Fibroblast of skin of right biceps (primary cell): Measurements from ENCODE around the gene PDE4DIP.
"Not testable (repeated sequence)": the region's sequence is repeated elsewhere in the genome, so short reads cannot be mapped to it uniquely, and the experiment has no call there.

Experiments
- DNase-seq: peaks from one replicate; pipeline ENCODE4 v3.0.0-alpha.2; 2013

Gene PDE4DIP

DNA sequence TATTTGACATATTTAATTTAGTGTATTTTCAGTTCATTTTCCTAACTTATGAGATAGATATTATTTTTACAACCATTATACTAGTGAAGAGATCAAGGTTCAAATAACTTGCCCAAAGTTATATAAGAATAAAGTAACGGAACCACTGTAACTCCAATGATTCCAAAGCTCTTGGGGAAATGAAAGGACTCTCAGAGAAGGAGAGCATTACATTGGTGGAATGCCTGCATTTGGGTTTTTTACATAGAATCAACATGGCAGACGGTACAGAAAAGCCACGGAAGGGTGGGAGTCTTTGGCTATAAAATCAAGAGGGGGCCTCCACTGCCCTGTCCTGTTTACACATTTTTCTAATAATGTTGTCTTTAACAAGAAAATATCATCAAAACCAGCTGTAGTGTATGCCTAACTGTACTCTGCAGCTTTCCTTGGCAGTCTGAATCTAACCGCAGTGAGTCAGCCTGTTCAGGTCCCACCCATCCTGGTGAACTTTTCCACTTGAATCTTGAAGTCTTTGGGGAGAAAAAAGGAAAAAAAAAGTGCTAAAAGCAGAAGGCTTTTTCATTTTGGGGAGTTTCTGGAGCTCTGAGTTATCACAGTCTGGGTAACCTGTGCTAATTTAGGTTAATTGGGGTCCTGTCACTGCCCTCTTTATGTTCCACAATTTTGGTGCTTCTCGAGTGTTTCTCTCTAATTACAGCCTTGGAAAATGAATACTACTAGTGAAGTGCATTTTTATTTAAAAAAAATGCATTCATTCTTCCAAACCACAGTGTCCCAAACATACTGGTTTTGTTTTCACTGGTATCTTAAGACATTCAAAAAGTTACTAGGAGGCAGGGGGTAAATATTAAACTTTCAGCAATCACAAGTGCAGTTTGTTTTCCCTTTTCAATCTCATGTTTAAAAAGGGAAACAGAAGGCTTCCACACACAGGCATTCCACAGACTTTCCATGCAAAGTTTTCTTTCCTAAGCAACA, 30.5 kb downstream of the PDE4DIP start:
- not testable (repeated sequence) for DNase-seq

DNA sequence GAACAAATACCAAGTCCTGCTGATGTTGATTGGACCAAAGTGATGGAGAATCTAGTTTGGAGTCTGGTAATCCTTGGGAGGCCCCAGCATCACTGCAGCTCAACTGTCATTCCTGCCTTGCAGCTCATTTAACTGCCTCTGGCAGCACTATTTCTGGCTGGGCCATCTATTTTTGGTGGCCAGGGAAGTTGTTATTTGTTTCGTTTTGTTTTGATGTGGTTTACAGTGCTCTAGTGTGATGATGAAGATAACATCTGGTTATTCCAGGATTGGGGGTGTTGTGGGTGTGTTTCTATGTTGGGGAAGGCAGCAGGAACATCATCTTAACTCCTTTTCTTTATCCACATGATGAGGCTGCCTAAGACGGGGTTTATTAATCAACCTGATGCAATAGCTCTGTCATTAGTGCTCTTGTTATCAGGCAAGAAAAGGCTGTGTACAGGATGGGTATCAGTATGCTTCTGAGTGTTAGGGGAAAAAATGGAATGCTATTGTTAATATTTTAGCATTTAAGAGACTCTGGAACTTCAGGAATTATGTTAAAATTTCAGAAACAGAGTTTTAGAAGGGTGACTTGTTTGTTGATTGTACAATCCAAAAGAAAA, 35.7 kb downstream of the PDE4DIP start:
- not testable (repeated sequence) for DNase-seq

DNA sequence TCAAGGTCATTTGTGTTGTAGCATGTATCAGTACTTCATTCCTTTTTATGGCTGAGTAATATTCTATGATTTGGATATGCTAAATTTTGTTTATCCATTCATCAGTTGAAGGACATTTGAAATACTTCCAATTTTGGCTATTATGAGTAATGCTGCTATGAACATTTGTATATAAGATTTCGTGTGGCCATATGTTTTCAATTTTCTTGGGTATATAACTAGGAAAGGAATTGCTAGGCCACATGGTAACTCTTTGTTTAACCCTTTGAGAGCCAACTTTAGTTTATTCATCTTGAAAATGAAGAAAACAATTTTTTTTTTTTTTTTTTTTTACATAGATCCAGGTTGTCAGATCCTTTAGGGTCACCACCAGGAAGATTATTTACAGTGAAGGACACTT, 37.0 kb downstream of the PDE4DIP start:
- DNase-seq, result not testable (repeated sequence)

DNA sequence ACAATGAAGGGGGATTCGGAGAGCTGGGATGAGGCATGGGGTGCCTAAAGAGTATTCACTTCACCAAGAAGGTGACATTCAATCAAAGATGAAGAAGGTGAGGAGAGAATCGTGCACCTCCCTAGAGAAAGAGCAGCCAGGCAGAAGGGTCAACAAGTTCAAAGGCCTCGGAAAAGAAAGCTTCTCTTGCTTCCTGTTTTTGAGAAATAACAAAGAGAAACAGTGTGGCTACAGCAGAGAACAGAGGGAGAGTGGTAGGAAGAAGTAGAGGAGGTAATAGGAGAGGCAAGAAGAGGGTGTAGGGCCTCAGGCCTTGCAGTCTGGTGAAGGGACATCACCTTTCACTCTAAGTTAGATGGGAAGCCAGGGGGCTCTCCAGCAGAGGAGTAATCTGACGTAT, 41.0 kb downstream of the PDE4DIP start:
- not testable (repeated sequence) for DNase-seq

DNA sequence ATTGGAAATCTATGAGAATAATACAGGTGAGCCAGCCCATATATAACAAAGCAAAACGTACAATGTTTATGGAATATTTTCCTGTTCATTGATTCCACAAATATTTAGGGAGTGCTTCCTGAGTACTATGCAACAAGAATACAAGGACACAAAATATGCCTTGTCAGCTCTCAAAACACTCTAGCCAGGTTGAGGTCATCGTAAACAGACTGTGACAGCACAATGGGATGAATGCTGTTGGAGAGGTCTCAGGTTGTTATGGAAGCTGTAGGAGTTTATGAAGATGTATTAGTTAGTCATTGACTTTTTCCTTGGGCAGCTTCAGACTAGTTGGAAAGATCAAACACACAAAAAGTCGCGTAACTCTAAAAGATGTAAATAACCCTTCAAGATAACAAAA, 42.1 kb downstream of the PDE4DIP start:
- not testable (repeated sequence) for DNase-seq

DNA sequence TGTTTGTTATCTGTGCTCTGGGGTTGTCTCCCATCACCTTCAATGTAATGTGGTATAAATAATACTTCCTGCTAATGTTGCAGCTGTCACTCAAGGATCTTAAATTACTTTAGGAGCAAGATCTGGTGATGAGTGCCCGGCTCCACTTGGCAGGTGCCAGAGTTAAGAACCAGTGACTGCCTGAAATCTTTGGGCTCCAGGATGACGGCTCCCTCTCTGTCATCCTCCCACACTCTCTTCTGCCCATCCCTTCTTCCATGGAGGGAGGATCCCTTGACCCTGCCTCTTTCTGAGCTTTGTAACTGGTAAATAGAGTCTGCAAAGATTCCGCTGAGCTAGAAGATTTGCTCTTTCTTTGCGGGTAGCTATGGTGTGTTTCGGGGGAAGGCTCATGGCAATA, 44.4 kb downstream of the PDE4DIP start:
- DNase-seq, result not testable (repeated sequence)

DNA sequence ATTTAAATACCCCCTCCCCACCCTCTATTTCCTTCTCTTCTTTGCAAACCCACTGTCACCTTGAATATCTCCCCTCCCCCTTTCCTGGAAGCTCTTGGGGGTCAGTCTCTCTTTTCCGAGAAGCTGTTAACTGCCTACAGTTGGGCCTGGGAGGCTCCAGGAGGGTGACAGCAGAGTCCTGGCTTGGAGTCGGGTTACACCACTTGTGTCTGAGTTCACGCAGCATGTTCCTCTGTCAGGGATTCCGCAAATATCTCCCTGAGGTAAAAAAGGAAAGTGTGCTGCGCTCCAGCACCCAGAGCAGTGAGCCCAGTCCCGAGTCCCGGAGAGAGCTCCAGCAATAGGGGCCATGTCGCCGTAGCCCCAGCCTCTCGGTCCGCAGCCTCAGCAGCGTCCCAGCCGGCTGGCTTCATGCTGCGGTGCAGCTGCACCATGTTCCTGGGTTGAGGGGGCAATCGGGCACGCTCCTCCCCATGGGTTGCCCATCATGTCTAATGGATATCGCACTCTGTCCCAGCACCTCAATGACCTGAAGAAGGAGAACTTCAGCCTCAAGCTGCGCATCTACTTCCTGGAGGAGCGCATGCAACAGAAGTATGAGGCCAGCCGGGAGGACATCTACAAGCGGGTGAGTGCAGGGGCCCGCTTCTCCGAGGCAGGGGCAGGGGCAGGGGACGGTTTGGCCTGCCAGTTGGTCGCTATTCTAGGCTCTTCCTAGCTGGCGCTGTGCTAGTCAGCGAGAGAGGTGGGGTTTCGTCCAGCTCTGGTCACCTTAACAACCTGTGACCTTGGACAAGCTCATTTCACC, 45.2 kb downstream of the PDE4DIP start:
- not testable (repeated sequence) for DNase-seq

DNA sequence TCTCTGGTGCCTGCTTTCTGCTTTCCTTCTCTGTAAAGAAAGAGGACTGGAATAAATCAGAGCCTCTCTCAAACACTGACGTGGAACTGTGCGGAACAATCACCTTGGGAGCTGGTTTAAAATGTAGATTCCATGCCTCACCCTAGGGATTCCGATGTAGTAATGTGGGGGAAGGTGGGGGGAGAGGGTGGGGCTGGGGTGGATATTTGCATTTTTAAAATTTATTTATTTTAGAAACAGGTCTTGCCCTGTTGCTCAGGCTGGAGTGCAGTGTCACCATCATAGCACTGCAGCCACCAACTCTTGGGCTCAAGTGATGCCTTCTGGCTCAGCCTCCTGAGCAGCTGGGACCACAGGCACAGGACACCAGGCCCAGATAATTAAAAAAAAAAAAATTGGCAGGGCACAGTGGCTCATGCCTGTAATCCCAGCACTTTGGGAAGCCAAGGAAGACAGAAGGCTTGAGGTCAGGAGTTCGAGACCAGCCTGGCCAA, 45.9 kb downstream of the PDE4DIP start:
- not testable (repeated sequence) for DNase-seq

DNA sequence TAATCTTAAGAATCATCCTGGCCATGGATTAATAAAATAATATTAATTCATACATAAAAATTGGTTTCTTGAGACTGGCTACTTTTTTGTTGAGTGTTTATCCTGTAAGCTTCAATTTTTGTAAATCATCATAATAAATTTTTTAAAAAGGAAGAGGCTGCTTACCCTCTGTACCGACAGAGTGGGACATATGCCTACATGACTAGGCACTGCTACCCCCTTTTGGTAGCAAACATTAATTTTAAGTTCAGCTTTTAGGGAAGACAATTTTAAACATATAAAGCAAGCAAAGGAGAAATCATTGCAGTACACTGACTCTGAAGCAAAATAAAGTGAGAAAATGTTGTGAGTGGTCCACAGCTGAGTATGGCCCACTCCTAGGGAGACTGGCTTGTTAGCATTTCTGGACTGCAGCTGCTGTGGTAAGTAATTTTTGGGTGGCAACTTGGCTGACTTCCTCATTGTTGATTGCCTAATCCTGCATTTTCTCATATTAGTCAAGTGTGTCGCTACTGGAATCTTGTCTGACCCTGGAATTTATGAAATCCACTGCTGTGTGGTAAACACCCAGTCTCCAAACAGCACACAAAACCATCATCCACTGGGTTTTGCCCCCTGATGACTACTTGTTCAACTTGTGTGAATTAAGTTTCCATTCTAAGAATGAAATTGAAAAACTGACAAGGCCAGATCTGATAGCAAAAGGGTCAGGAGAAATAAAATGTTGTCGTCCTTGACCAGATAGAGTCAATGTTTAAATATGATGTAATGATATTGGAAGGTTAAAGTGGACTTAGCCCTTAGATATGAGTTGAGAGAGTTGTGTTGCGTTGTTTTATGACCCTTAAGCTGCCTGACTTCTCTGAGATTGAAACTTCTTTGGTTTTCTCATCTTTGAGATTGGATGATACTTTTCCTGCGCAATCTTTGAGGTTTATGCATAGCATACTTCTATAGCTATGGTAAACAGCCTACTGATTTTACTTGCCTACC, 50.4 kb downstream of the PDE4DIP start:
- not testable (repeated sequence) for DNase-seq

DNA sequence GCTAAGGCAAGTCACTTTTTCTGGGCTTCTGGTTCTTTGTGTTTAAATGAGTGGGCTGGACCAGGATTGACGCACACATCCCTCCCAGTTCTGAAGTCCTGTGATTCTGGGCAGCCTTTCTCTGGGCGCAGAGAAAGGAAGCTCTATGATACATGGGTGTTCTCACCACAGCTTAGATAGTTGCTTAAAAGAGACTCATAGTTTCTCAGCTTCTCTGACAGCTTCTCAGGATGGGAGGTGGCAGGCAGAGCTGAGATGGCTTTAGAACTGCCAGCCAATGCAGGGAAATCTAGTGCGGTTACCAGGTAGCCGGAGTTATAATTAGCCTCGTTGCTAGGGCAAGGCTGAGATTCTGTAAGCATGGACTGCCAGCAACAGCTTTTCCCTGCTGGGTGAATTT, 55.8 kb downstream of the PDE4DIP start:
- not testable (repeated sequence) for DNase-seq

DNA sequence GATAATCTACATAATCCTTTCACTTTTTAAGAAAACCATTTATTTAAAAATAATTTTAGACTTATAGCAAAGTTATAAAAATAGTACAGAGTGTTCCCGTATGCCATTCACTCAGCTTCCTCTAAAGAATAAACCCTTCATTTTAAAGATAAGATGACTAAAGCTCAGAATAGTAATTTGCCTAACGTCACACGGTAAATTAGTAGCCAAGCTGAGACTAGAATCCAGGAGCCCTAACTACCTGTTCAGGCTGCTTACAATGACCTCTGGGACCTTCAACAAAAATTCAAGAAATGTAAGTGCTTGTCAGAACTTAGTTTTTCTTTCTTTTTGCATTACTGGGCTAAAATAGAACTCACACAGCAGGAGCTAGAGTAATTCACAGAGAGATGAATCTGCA, 56.5 kb downstream of the PDE4DIP start:
- not testable (repeated sequence) for DNase-seq

DNA sequence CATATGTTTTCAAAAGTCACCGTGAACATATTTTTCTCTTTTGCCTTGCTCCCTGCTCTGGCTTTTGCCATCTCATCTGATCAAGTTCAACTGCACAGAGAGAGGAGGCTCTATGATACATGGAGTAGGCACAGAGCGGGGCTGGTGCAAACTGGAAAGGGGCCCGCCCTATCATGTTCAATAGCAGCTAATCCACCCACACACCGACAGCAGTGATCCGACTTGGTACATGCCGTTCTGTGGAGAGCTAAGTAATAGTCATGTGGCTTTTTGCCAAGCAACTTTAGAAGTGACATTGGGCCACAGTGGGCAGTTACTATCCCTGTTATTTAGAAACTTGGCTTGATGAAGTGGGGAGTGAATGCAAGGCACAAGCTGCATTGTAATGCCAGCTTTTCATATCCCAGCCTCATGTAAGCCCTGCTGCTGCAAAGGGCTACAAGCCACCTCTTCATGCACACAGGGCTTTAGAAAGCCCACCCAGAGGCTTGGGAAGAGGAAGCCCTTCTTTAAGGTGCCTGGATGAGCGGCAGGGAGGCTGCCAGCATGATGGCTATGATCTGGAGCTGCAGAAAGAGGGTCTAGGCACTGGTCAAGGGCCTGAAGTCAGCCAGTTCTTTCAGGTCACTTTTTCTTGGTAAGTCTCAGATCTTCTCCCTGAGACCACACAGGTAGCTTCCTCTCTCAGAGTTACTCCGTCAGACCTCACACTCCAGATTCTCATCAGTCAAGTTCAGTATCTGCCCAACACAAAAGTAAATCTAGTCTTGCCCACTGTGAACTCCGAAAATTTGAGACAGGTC, 57.1 kb downstream of the PDE4DIP start:
- not testable (repeated sequence) for DNase-seq

DNA sequence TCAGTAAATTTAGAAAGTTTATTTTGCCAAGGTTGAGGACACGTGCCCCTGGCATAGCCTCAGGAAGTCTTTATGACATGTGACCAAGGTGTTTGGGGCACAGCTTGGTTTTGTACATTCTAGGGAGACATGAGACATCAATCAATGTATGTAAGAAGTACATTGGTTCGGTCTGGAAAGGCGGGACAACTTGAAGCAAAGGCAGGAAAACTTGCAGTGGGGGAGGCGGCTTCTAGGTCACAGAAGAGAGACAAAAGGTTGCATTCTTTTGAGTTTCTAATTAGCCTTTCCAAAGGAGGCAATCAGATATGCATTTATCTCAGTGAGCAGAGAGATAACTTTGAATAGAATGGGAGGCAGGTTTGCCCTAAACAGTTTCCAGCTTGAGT, 57.7 kb downstream of the PDE4DIP start:
- DNase-seq, result not testable (repeated sequence)

DNA sequence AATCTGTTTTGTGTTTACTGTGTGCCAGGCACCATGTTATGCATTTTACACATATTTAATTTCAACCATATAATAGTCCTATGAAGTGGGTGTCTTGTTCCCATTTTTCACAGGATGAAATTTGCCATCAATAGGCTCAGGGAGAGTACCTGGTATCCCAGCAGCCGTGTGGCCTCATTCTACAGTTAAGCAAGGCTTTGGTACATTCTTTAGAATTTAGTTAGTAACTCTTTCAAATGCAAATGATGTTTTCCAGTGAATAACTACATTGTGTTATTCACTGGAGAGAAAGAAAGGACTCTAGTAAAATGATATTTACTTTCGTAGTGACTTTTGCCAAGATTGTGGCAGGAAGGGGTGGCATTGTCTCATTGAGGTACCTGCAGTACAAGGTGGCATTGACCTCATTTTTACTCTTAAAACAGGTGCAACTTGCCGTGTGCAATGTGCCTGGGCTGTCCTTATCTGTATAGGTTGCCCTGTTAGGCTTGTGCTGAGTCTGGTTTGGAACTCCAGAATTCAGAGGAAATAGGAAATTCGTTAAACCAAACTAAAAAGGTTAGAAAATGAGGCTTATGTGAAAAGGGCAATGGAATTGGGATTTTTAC, 65.1 kb downstream of the PDE4DIP start:
- DNase-seq, result not testable (repeated sequence)

DNA sequence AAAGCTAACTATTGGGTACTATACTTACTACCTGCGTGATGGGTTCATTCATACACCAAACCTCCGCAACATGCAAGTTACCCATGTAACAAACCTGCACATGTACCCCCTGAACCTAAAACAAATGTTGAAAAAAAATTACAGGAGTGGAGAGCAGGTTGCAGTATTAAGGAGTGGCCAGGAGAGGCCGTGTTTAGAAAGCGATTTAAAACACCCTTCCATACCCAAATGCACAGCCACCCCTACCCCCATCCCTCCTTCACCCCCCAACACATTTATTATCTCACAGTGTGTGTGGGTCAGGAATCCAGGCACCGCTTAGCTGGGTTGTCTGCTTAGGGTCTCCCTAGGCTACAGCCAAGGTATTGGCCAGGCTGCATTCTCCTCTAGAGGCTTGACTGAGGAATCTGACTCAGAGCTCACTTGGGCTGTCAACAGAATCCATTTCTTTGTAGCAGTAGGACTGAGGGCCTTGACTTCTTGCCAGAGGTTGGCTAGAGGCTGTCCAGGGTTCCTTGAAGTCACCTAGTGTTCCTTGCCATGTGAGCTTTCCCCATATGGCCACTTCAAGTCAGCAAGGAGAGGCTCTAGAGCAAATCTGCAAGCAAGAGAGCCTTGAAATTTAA, 67.2 kb downstream of the PDE4DIP start:
- DNase-seq, result not testable (repeated sequence)

DNA sequence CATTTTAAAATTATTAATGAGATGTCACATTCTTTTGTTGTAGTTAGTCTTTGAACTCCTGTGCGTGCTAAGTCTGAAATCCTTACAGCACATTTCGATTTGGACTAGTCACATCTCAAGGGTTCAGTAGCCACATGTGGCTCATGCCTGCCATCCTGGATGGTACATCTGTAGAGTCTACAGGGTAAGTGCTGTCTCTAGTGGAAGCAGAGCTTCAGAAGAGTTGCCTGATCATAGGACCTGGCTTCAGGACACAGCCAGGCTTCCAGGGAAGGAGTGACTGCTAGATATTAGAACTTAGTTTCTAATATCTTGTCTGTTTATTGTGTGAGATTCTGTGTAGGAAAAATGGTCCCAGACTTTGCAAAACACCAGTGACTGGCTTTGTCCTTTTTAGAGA, 72.0 kb downstream of the PDE4DIP start:
- not testable (repeated sequence) for DNase-seq

DNA sequence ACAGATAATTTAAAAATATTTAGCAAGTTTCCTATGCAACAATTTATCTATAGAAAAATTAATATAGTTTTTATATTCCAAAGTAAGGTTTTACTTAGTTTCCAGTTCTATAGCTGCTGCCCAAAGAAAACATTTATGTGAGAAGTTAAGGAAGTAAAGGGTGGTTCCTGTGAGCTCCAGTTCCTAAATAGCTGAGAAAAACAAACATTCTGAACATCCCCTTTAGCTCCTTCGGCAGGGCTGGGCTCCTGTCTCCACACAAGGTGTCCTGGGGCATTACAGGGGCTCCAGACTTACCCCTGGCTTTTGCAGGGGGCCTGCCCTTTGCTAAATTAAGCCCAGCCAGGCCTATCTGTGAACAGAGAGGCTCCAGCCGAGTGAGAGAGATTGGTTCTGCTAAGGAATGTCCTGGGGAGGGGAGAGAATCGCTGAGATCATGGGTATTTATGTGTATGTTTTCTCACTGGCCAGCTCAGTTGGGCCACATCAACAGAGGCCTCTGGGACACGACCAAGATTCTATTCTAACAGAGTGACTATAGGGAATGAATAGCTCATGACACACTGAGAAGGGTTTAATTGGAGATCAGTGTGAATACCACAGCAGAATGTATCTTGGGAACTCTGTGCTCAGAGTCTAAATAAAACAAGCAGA, 72.6 kb downstream of the PDE4DIP start:
- not testable (repeated sequence) for DNase-seq

DNA sequence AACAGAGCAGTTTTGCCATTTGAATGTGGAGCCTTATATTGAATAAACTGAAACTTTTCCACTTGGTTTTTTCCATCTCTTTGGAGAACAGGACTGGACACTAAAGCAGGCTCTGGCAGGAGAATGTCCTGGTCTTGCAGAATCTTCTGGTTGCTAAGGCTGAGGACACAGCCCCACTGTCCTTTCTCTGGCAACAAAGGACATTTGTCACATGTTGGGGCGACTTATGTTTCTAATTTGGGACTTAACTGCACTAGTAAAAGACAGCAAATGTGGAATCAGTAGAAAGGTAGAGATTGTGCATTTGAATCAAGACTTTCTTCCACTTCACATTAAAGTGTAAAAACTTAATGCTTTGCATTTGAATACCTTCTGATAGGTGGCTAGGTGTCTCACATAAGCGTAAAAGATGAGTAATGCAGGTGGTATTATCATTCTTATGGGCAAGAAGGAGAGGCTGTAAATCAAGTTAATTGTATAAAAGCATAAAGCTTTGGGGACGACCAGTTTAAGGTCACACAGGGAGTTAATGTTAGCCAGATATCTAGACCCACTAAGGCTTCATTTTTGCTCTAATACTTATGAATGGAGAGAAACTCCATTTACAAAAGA, 74.7 kb downstream of the PDE4DIP start:
- DNase-seq, result not testable (repeated sequence)

DNA sequence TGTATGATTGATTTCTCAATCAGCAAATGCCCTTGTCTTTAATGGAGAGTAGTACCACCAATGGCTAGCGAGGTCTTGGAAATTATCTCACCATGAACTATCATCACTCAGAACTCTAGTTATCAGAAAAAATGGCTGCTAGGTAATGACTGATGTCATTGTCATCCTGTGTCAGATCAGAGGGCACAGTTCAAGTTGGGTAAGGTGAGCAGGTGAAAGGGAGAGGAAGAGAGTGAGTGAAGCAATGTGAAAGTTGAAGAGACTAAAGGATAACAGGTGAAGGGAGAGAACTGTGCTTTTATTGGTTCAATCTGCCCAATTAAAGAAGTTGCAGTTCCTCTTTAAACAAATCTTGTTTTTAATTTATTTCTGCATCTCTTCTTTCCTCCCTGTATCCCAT, 76.8 kb downstream of the PDE4DIP start:
- not testable (repeated sequence) for DNase-seq
